Activated naive CD4-positive, alpha-beta T cell (primary cell): ENCODE data around the gene DHX40.
"Not testable (repeated sequence)": the region's sequence is repeated elsewhere in the genome, so short reads cannot be mapped to it uniquely, and the experiment has no call there.

Source experiments
- DNase-seq, 4 experiments: peaks; one replicate each; lab custom pipeline; 2025; lab: John Stamatoyannopoulos, UW

Gene DHX40

GRCh38 chr17:59631276-59631675 is 65.9 kb downstream of the DHX40 start:
- no peak for DNase-seq

- DNase-seq: no peak
Observed at GRCh38 chr17:59632398-59632797, 67.0 kb downstream of the DHX40 start.

GRCh38 chr17:59633658-59634359 is 68.4 kb downstream of the DHX40 start:
- no peak for DNase-seq

GRCh38 chr17:59634632-59635541 is 69.5 kb downstream of the DHX40 start:
- DNase-seq: no peak

- DNase-seq: no peak
Observed at GRCh38 chr17:59637611-59638310, 72.4 kb downstream of the DHX40 start.

GRCh38 chr17:59638553-59638952 is 73.1 kb downstream of the DHX40 start:
- DNase-seq: no peak

GRCh38 chr17:59641799-59642484 is 76.5 kb downstream of the DHX40 start:
- no peak for DNase-seq

GRCh38 chr17:59642565-59642964 is 77.2 kb downstream of the DHX40 start:
- DNase-seq: no peak

GRCh38 chr17:59643159-59644140 is 78.0 kb downstream of the DHX40 start:
- no peak for DNase-seq

GRCh38 chr17:59647288-59647687 is 81.9 kb downstream of the DHX40 start:
- no peak for DNase-seq

GRCh38 chr17:59649886-59650285 is 84.5 kb downstream of the DHX40 start:
- no peak for DNase-seq

- DNase-seq: no peak
Observed at GRCh38 chr17:59650642-59651041, 85.2 kb downstream of the DHX40 start.

GRCh38 chr17:59651346-59651745 is 85.9 kb downstream of the DHX40 start:
- DNase-seq: no peak

GRCh38 chr17:59652119-59652518 is 86.7 kb downstream of the DHX40 start:
- DNase-seq: no peak

- DNase-seq: not testable (repeated sequence)
Observed at GRCh38 chr17:59656624-59657023, 91.2 kb downstream of the DHX40 start.
